Muscle of arm (tissue), 12 donors: ENCODE measurements around the gene LRSAM1. TPM values are rescaled to one million over a fixed set of nuclear protein-coding genes. Genes with fewer than 3 reads are reported as not detected.
"Not testable (repeated sequence)": the region's sequence is repeated elsewhere in the genome, so short reads cannot be mapped to it uniquely, and the experiment has no call there.

Source experiments
- DNase-seq: peaks from one replicate; pipeline ENCODE4 v3.0.0-alpha.2; 2013
- polyA plus RNA-seq, 12 donors: library from polyadenylated mRNA; unstranded; fragments of 120-200 nt; gene quantifications; one replicate each; pipeline ENCODE4 v1.2.1, GENCODE V29; 2013; ENCODE audit not compliant: insufficient read length in 12 of 12

Gene LRSAM1
- polyA plus RNA-seq, 12 donors = 8.9 to 19.5 (median 11.5) TPM; not detected in 1

- DNase-seq = no peak
These were observed 4.1 kb downstream of the LRSAM1 start for GRCh38 chr9:127455324-127455992.

GRCh38 chr9:127457191-127457878 is 6.0 kb downstream of the LRSAM1 start:
- DNase-seq = no peak

GRCh38 chr9:127458921-127459320 is 7.6 kb downstream of the LRSAM1 start:
- no peak for DNase-seq

GRCh38 chr9:127463382-127463781 is 12.1 kb downstream of the LRSAM1 start:
- no peak for DNase-seq

- DNase-seq = peak; percentile 16
These were observed 12.6 kb downstream of the LRSAM1 start for GRCh38 chr9:127463911-127464310.

- DNase-seq = not testable (repeated sequence)
These were observed 15.2 kb downstream of the LRSAM1 start for GRCh38 chr9:127466407-127466917.

- DNase-seq = no peak
These were observed 16.3 kb downstream of the LRSAM1 start for GRCh38 chr9:127467621-127468020.

GRCh38 chr9:127470662-127471061 is 19.4 kb downstream of the LRSAM1 start:
- no peak for DNase-seq

GRCh38 chr9:127473501-127473900 is 22.2 kb downstream of the LRSAM1 start:
- DNase-seq = no peak

- no peak for DNase-seq
These were observed 22.6 kb downstream of the LRSAM1 start for GRCh38 chr9:127473932-127474331.

- DNase-seq = no peak
These were observed 23.3 kb downstream of the LRSAM1 start for GRCh38 chr9:127474592-127474991.

GRCh38 chr9:127479507-127480081 is 28.3 kb downstream of the LRSAM1 start:
- no peak for DNase-seq

GRCh38 chr9:127482662-127483061 is 31.4 kb downstream of the LRSAM1 start:
- no peak for DNase-seq

- DNase-seq = no peak
These were observed 34.7 kb downstream of the LRSAM1 start for GRCh38 chr9:127485995-127486394.

- no peak for DNase-seq
These were observed 37.6 kb downstream of the LRSAM1 start for GRCh38 chr9:127488946-127489345.

- no peak for DNase-seq
These were observed 38.3 kb downstream of the LRSAM1 start for GRCh38 chr9:127489471-127490115.

GRCh38 chr9:127490535-127491230 is 39.4 kb downstream of the LRSAM1 start:
- no peak for DNase-seq

GRCh38 chr9:127491516-127491915 is 40.2 kb downstream of the LRSAM1 start:
- no peak for DNase-seq

- DNase-seq = no peak
These were observed 41.3 kb downstream of the LRSAM1 start for GRCh38 chr9:127492616-127493015.

GRCh38 chr9:127493592-127494303 is 42.4 kb downstream of the LRSAM1 start:
- DNase-seq = no peak

- no peak for DNase-seq
These were observed 43.0 kb downstream of the LRSAM1 start for GRCh38 chr9:127494304-127494702.
